Chondrocyte (in vitro differentiated cells): Measurements from ENCODE around the gene ITFG1. TPM values are rescaled to one million over a fixed set of nuclear protein-coding genes. Genes with fewer than 3 reads are reported as not detected.
"Not testable (repeated sequence)": the region's sequence is repeated elsewhere in the genome, so short reads cannot be mapped to it uniquely, and the experiment has no call there.

Source experiments
- DNase-seq: peaks from one replicate; pipeline ENCODE4 v3.0.0; 2021; ENCODE audit warnings: mixed read lengths, low spot score
- H3K27ac Mint-ChIP-seq: one replicate; pipeline ENCODE4 v1.8.0; 2021; ENCODE audit warnings: mild to moderate bottlenecking, moderate library complexity, mixed read lengths; ENCODE audit not compliant: unreplicated experiment
- H3K27me3 Mint-ChIP-seq: 2 replicates; pipeline ENCODE4 v1.8.0; 2021; ENCODE audit warnings: low read depth, mixed read lengths
- H3K36me3 Mint-ChIP-seq: 2 replicates; pipeline ENCODE4 v1.8.0; 2021; ENCODE audit warnings: low read depth, mixed read lengths
- H3K4me1 Mint-ChIP-seq: 2 replicates; pipeline ENCODE4 v1.8.0; 2021; ENCODE audit warnings: low read depth, mild to moderate bottlenecking, mixed read lengths
- H3K4me3 Mint-ChIP-seq: one replicate; pipeline ENCODE4 v1.8.0; 2021; ENCODE audit warnings: mild to moderate bottlenecking, moderate library complexity, mixed read lengths; ENCODE audit not compliant: unreplicated experiment
- H3K9me3 Mint-ChIP-seq: 2 replicates; pipeline ENCODE4 v1.8.0; 2021; ENCODE audit warnings: low read depth, mixed read lengths
- CTCF ChIP-seq: fragments of 200-600 bp; sonication (generic); IDR thresholded peaks from 2 replicates; pipeline ENCODE4 v1.5.0; 2021; ENCODE audit warnings: antibody characterized with exemption, mild to moderate bottlenecking, moderate library complexity
- total RNA-seq: library from RNA; stranded (reverse); gene quantifications from 3 replicates; pipeline ENCODE4 v1.2.1, GENCODE V29; 2021

Gene ITFG1
- total RNA-seq, 1 donor from 2014 or later = 71.7 TPM

- Mint-ChIP-seq H3K4me3 (no peak overlapping the region), H3K36me3 (peaks cover 6% of the 10 kb centered on the region), H3K27me3 (no peaks in the 10 kb centered on the region), H3K27ac (no peak overlapping the region), H3K4me1 (no peaks in the 10 kb centered on the region), H3K9me3 (peaks cover 9% of the 10 kb centered on the region)
- TF ChIP-seq CTCF = no peak
- DNase-seq = no peak
These were observed 102.0 kb downstream of the ITFG1 start for GRCh38 chr16:47358816-47359215.

- H3K4me1 Mint-ChIP-seq, DNase-seq, H3K4me3 Mint-ChIP-seq, H3K27ac Mint-ChIP-seq, H3K27me3 Mint-ChIP-seq: not testable (repeated sequence)
- H3K9me3 Mint-ChIP-seq = peaks cover 52% of the 10 kb centered on the region
- peaks cover 39% of the 10 kb centered on the region for H3K36me3 Mint-ChIP-seq
These were observed 111.8 kb downstream of the ITFG1 start for GRCh38 chr16:47349029-47349428.

GRCh38 chr16:47347021-47347696 lies 113.7 kb downstream of the ITFG1 start:
- not testable (repeated sequence) for H3K27me3 Mint-ChIP-seq, H3K4me3 Mint-ChIP-seq, H3K27ac Mint-ChIP-seq, H3K4me1 Mint-ChIP-seq
- Mint-ChIP-seq H3K36me3 (peaks cover 34% of the 10 kb centered on the region), H3K9me3 (peaks cover 47% of the 10 kb centered on the region)
- DNase-seq = peak; percentile 81

GRCh38 chr16:47342055-47342454 lies 118.8 kb downstream of the ITFG1 start:
- Mint-ChIP-seq H3K27me3 (no peaks in the 10 kb centered on the region), H3K4me3 (no peak overlapping the region), H3K36me3 (peaks cover 20% of the 10 kb centered on the region), H3K27ac (no peak overlapping the region), H3K4me1 (peaks cover 3% of the 10 kb centered on the region), H3K9me3 (peaks cover 27% of the 10 kb centered on the region)
- TF ChIP-seq CTCF = no peak
- DNase-seq = no peak

GRCh38 chr16:47330562-47330961 lies 130.3 kb downstream of the ITFG1 start:
- not testable (repeated sequence) for H3K27ac Mint-ChIP-seq, H3K4me1 Mint-ChIP-seq, H3K4me3 Mint-ChIP-seq, H3K27me3 Mint-ChIP-seq, DNase-seq, H3K36me3 Mint-ChIP-seq, H3K9me3 Mint-ChIP-seq

GRCh38 chr16:47324309-47324708 lies 136.6 kb downstream of the ITFG1 start:
- H3K27ac Mint-ChIP-seq, DNase-seq, H3K4me1 Mint-ChIP-seq, H3K4me3 Mint-ChIP-seq, H3K36me3 Mint-ChIP-seq, H3K27me3 Mint-ChIP-seq: not testable (repeated sequence)
- peaks cover 15% of the 10 kb centered on the region for H3K9me3 Mint-ChIP-seq

- H3K9me3 Mint-ChIP-seq = peaks cover 15% of the 10 kb centered on the region
- H3K36me3 Mint-ChIP-seq = peaks cover 8% of the 10 kb centered on the region
- no peaks in the 10 kb centered on the region for H3K27me3 Mint-ChIP-seq
- no peak overlapping the region for H3K27ac Mint-ChIP-seq
- no peak overlapping the region for H3K4me3 Mint-ChIP-seq
- peaks cover 6% of the 10 kb centered on the region for H3K4me1 Mint-ChIP-seq
- no peak for DNase-seq
- TF ChIP-seq CTCF = no peak
These were observed 137.6 kb downstream of the ITFG1 start for GRCh38 chr16:47323241-47323640.
